ENCODE data around the gene ZFYVE28. TPM values are rescaled to one million over a fixed set of nuclear protein-coding genes. Genes with fewer than 3 reads are reported as not detected.

ZFYVE28 gene
- polyA plus RNA-seq, 1 of the 3 experiments (the other 2 are of a cell fraction), result 3.2 TPM

DNA sequence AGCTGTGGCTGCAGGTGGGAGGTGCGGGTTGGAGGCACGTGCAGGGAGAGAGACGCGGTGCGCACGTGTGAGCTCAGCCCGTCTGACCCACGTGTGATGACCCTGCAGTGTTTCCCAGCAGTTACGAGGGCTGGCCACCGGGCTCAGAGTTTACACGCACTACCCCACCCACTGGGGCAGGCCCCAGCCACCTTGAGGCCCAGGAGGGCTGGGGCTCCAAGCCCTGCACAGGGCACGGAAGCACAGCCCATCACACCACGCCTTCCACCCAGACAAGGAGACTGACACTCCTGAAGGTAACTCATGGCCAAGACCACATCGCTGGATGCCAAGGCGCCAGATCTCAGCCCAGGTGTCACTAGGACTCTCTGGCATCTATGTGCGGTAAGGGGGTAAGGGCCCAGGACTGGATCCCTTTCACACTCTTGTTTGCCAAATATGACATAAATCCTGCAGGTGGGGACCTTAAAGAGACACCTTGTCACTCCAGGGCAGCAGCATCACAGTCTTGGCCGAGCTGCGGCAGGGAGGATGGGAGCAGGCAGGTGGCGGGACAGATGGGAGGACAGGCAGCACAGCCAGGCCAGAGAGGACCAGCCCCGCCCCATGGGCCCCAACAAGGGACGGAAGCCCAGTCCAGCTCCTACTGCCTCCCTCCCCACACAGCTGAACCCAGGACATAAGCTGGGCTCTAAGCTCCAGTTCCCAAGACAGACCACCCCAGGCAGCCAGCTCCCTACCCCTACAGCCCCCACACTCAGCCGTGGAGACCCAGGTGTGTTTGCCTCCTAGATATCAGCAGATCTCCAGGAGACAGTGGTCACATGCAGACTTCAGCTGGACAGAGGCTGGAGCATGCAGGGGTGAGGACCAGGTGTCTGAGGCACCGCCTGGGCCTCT lies 56.8 kb downstream of the ZFYVE28 start:
- ChIA-PET CTCF (interaction anchor here (1.0 to 1.6 kb wide), 3 partner anchors 51 to 141 kb away, joined by 4 to 5 read pairs (median 4); no protein-coding TSS in a partner anchor), POLR2A (no interaction called here)
- H3K4me2 ChIP-seq, result no peak overlapping the region
- H3K27me3 ChIP-seq (ENCODE audit: insufficient read depth), result no peaks in the 10 kb centered on the region
- WGBS (ENCODE audit: low lambda C conversion rate), result 95% methylated on average over 16 of the region's 23 CpGs
- H3K4me3 ChIP-seq (ENCODE audit: low read depth in 2 of 2, low read length in 1 of 2), result no peak overlapping the region
- TF ChIP-seq SMC3 (IDR thresholded peaks at IDR 0.05; ENCODE audit: low read depth, low read length), result no peak
- TF ChIP-seq MXI1 (IDR thresholded peaks at IDR 0.05; ENCODE audit: low read depth, low read length), result no peak
- TF ChIP-seq GABPA (IDR thresholded peaks at IDR 0.05; ENCODE audit: low read depth), result no peak
- TF ChIP-seq, protein P1, sequence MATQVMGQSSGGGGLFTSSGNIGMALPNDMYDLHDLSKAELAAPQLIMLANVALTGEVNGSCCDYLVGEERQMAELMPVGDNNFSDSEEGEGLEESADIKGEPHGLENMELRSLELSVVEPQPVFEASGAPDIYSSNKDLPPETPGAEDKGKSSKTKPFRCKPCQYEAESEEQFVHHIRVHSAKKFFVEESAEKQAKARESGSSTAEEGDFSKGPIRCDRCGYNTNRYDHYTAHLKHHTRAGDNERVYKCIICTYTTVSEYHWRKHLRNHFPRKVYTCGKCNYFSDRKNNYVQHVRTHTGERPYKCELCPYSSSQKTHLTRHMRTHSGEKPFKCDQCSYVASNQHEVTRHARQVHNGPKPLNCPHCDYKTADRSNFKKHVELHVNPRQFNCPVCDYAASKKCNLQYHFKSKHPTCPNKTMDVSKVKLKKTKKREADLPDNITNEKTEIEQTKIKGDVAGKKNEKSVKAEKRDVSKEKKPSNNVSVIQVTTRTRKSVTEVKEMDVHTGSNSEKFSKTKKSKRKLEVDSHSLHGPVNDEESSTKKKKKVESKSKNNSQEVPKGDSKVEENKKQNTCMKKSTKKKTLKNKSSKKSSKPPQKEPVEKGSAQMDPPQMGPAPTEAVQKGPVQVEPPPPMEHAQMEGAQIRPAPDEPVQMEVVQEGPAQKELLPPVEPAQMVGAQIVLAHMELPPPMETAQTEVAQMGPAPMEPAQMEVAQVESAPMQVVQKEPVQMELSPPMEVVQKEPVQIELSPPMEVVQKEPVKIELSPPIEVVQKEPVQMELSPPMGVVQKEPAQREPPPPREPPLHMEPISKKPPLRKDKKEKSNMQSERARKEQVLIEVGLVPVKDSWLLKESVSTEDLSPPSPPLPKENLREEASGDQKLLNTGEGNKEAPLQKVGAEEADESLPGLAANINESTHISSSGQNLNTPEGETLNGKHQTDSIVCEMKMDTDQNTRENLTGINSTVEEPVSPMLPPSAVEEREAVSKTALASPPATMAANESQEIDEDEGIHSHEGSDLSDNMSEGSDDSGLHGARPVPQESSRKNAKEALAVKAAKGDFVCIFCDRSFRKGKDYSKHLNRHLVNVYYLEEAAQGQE (IDR thresholded peaks at IDR 0.05; ENCODE audit: low read depth, low read length), result no peak
- TF ChIP-seq EZH2phosphoT487 (IDR thresholded peaks at IDR 0.05; ENCODE audit: borderline replicate concordance, low read depth), result no peak
- TF ChIP-seq, protein P2, sequence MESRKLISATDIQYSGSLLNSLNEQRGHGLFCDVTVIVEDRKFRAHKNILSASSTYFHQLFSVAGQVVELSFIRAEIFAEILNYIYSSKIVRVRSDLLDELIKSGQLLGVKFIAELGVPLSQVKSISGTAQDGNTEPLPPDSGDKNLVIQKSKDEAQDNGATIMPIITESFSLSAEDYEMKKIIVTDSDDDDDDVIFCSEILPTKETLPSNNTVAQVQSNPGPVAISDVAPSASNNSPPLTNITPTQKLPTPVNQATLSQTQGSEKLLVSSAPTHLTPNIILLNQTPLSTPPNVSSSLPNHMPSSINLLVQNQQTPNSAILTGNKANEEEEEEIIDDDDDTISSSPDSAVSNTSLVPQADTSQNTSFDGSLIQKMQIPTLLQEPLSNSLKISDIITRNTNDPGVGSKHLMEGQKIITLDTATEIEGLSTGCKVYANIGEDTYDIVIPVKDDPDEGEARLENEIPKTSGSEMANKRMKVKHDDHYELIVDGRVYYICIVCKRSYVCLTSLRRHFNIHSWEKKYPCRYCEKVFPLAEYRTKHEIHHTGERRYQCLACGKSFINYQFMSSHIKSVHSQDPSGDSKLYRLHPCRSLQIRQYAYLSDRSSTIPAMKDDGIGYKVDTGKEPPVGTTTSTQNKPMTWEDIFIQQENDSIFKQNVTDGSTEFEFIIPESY (IDR thresholded peaks at IDR 0.05; ENCODE audit: borderline replicate concordance, low read depth), result no peak
- H3F3A ChIP-seq (replicated peaks; ENCODE audit: insufficient read depth), result no peaks in the 10 kb centered on the region
- no peak for DNase-seq
- no peak overlapping the region for H2AFZ ChIP-seq (ENCODE audit: low read depth)
- H3K4me1 ChIP-seq (ENCODE audit: control insufficient read depth in 1 of 2, insufficient read depth in 2 of 2, low read depth in 1 of 2, low read length in 1 of 2), result peaks cover 0 to 46% of the 10 kb centered on the region in 2 experiments; a peak in 1 of 4 replicates
- no peak overlapping the region for H3K9ac ChIP-seq
- H3K9me2 ChIP-seq, result no peaks in the 10 kb centered on the region
- no peaks in the 10 kb centered on the region for H3K36me3 ChIP-seq (replicated peaks in 1 of 2; ENCODE audit: control insufficient read depth in 1 of 2, insufficient read depth in 2 of 2, low read length in 1 of 2)
- H3K9me3 ChIP-seq, result no peaks in the 10 kb centered on the region
- no peak overlapping the region for H3K27ac ChIP-seq (ENCODE audit: low read depth in 2 of 2, low read length in 1 of 2)
- no peaks in the 10 kb centered on the region for H3K79me2 ChIP-seq (ENCODE audit: insufficient read depth)
- H4K20me1 ChIP-seq (ENCODE audit: insufficient read depth), result no peaks in the 10 kb centered on the region

DNA sequence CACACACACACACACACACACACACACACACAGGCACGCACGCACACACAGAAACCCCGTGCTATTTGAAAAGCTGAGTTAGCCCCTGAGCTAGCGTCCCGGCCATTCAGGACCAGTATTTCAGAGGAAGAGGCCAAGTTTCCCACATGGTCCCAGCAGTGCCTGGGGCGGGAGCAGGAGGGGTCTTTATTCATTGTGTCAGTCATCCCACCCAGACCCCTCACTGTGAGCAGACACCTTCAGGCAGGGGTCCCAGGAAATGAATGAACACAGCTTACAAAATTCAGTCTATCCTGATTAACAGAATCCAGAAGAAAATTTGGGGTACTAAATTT lies 58.1 kb downstream of the ZFYVE28 start:
- 71% methylated on average over 3 of the region's 6 CpGs for WGBS (ENCODE audit: low lambda C conversion rate)
- no peak for DNase-seq
- Histone ChIP-seq H3K9me2 (no peaks in the 10 kb centered on the region), H2AFZ (ENCODE audit: low read depth) (no peak overlapping the region), H3K9me3 (no peaks in the 10 kb centered on the region), H4K20me1 (ENCODE audit: insufficient read depth) (no peaks in the 10 kb centered on the region), H3F3A (replicated peaks; ENCODE audit: insufficient read depth) (no peaks in the 10 kb centered on the region), H3K9ac (no peak overlapping the region), H3K4me2 (no peak overlapping the region), H3K36me3 (replicated peaks in 1 of 2; ENCODE audit: control insufficient read depth in 1 of 2, insufficient read depth in 2 of 2, low read length in 1 of 2) (no peaks in the 10 kb centered on the region), H3K4me3 (ENCODE audit: low read depth in 2 of 2, low read length in 1 of 2) (no peak overlapping the region), H3K79me2 (ENCODE audit: insufficient read depth) (no peaks in the 10 kb centered on the region), H3K27ac (ENCODE audit: low read depth in 2 of 2, low read length in 1 of 2) (no peak overlapping the region), H3K27me3 (ENCODE audit: insufficient read depth) (no peaks in the 10 kb centered on the region), H3K4me1 (ENCODE audit: control insufficient read depth in 1 of 2, insufficient read depth in 2 of 2, low read depth in 1 of 2, low read length in 1 of 2) (peaks cover 0 to 35% of the 10 kb centered on the region in 2 experiments; a peak in 1 of 4 replicates)
- no peak for TF ChIP-seq TCF12 (IDR thresholded peaks at IDR 0.05)
- TF ChIP-seq, protein P3, sequence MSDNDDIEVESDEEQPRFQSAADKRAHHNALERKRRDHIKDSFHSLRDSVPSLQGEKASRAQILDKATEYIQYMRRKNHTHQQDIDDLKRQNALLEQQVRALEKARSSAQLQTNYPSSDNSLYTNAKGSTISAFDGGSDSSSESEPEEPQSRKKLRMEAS (IDR thresholded peaks at IDR 0.05; ENCODE audit: low read depth), result no peak
- ChIA-PET POLR2A (interaction anchor here (0.9 kb wide), 1 partner anchor 176 kb away, joined by 3 read pairs; no protein-coding TSS in a partner anchor), CTCF (interaction anchor here (0.7 to 1.6 kb wide), 5 partner anchors 10 to 94 kb away, joined by 3 to 5 read pairs (median 3); no protein-coding TSS in a partner anchor)

Measured in SK-N-SH (cell line).